ENCODE measurements around the gene SNX30. TPM values are rescaled to one million over a fixed set of nuclear protein-coding genes. Genes with fewer than 3 reads are reported as not detected.

Gene SNX30
- total and polyA plus RNA-seq, 2 experiments from 2014 or later: 8.5 to 26.7 TPM

- no peak for DNase-seq
- H3F3A ChIP-seq (ENCODE audit: insufficient read depth): peaks cover 27% of the 10 kb centered on the region
- no peak for TF ChIP-seq EZH2phosphoT487 (IDR thresholded peaks at IDR 0.05; ENCODE audit: insufficient read depth, low read depth)
- no peak for TF ChIP-seq EZH2 (IDR thresholded peaks at IDR 0.05; ENCODE audit: insufficient read depth, poor library complexity, severe bottlenecking)
- H3K9me3 ChIP-seq (ENCODE audit: low read depth): no peaks in the 10 kb centered on the region
- no peak overlapping the region for H3K4me3 ChIP-seq
- H2AFZ ChIP-seq: no peak overlapping the region
- H4K20me1 ChIP-seq (ENCODE audit: insufficient read depth): no peaks in the 10 kb centered on the region
- 77 to 79% methylated on average over 8 of the region's 8 CpGs for WGBS, 2 experiments (ENCODE audit: low coverage in 1 of 2, low lambda C conversion rate in 2 of 2, missing lambda C conversion rate in 2 of 2)
- no peaks in the 10 kb centered on the region for H3K9me2 ChIP-seq (ENCODE audit: insufficient read depth)
- H3K79me2 ChIP-seq (ENCODE audit: insufficient read depth): no peaks in the 10 kb centered on the region; the same call in 1 of the 2 replicates
- H3K4me2 ChIP-seq (ENCODE audit: unreplicated experiment): no peak overlapping the region
- in situ Hi-C loops (cut with MboI): no loop called here
- H3K27ac ChIP-seq: no peak overlapping the region
- H3K36me3 ChIP-seq (ENCODE audit: low read depth): peaks cover 15% of the 10 kb centered on the region
- peaks cover 19% of the 10 kb centered on the region for H3K4me1 ChIP-seq (ENCODE audit: insufficient read depth)
- H3K9ac ChIP-seq: no peak overlapping the region
- H3K27me3 ChIP-seq (replicated peaks; ENCODE audit: insufficient read depth): no peaks in the 10 kb centered on the region
Observed at GRCh38 chr9:112869041-112869529, 118.5 kb downstream of the SNX30 start.

- Histone ChIP-seq H3F3A (ENCODE audit: insufficient read depth) (peaks cover 32% of the 10 kb centered on the region), H3K4me3 (no peak overlapping the region), H4K20me1 (ENCODE audit: insufficient read depth) (no peaks in the 10 kb centered on the region), H3K4me2 (ENCODE audit: unreplicated experiment) (no peak overlapping the region), H3K9ac (no peak overlapping the region), H3K36me3 (ENCODE audit: low read depth) (peaks cover 19% of the 10 kb centered on the region), H3K27ac (no peak overlapping the region), H3K9me3 (ENCODE audit: low read depth) (no peaks in the 10 kb centered on the region), H2AFZ (no peak overlapping the region), H3K9me2 (ENCODE audit: insufficient read depth) (no peaks in the 10 kb centered on the region), H3K4me1 (ENCODE audit: insufficient read depth) (peaks cover 19% of the 10 kb centered on the region), H3K79me2 (ENCODE audit: insufficient read depth) (no peaks in the 10 kb centered on the region; the same call in 1 of the 2 replicates), H3K27me3 (replicated peaks; ENCODE audit: insufficient read depth) (no peaks in the 10 kb centered on the region)
- TF ChIP-seq EZH2phosphoT487 (IDR thresholded peaks at IDR 0.05; ENCODE audit: insufficient read depth, low read depth) (no peak), EZH2 (IDR thresholded peaks at IDR 0.05; ENCODE audit: insufficient read depth, poor library complexity, severe bottlenecking) (no peak)
- 94 to 99% methylated on average over 5 of the region's 5 CpGs for WGBS, 2 experiments (ENCODE audit: low coverage in 1 of 2, low lambda C conversion rate in 2 of 2, missing lambda C conversion rate in 2 of 2)
- in situ Hi-C loops (cut with MboI): no loop called here
- DNase-seq: no peak
Observed at GRCh38 chr9:112869917-112870316, 119.4 kb downstream of the SNX30 start.

GRCh38 chr9:112870556-112870955, 120.0 kb downstream of the SNX30 start:
- in situ Hi-C loops (cut with MboI): no loop called here
- no peak overlapping the region for H2AFZ ChIP-seq
- H3K36me3 ChIP-seq (ENCODE audit: low read depth): peaks cover 25% of the 10 kb centered on the region
- H3K4me2 ChIP-seq (ENCODE audit: unreplicated experiment): no peak overlapping the region
- no peak overlapping the region for H3K4me3 ChIP-seq
- H3K27me3 ChIP-seq (replicated peaks; ENCODE audit: insufficient read depth): no peaks in the 10 kb centered on the region
- 89 to 90% methylated on average over 6 of the region's 6 CpGs for WGBS, 2 experiments (ENCODE audit: low coverage in 1 of 2, low lambda C conversion rate in 2 of 2, missing lambda C conversion rate in 2 of 2)
- H3K9ac ChIP-seq: no peak overlapping the region
- H3F3A ChIP-seq (ENCODE audit: insufficient read depth): peaks cover 32% of the 10 kb centered on the region
- no peaks in the 10 kb centered on the region for H3K9me2 ChIP-seq (ENCODE audit: insufficient read depth)
- H4K20me1 ChIP-seq (ENCODE audit: insufficient read depth): no peaks in the 10 kb centered on the region
- H3K4me1 ChIP-seq (ENCODE audit: insufficient read depth): peaks cover 19% of the 10 kb centered on the region
- no peak for DNase-seq
- H3K79me2 ChIP-seq (ENCODE audit: insufficient read depth): no peaks in the 10 kb centered on the region; the same call in 1 of the 2 replicates
- TF ChIP-seq EZH2phosphoT487 (IDR thresholded peaks at IDR 0.05; ENCODE audit: insufficient read depth, low read depth) (no peak), EZH2 (IDR thresholded peaks at IDR 0.05; ENCODE audit: insufficient read depth, poor library complexity, severe bottlenecking) (no peak)
- H3K9me3 ChIP-seq (ENCODE audit: low read depth): no peaks in the 10 kb centered on the region
- no peak overlapping the region for H3K27ac ChIP-seq

GRCh38 chr9:112872019-112872418, 121.5 kb downstream of the SNX30 start:
- Histone ChIP-seq H3K27me3 (replicated peaks; ENCODE audit: insufficient read depth) (no peaks in the 10 kb centered on the region), H3K4me2 (ENCODE audit: unreplicated experiment) (no peak overlapping the region), H3K36me3 (ENCODE audit: low read depth) (peaks cover 32% of the 10 kb centered on the region), H3K9ac (no peak overlapping the region), H3K4me1 (ENCODE audit: insufficient read depth) (peaks cover 19% of the 10 kb centered on the region), H3F3A (ENCODE audit: insufficient read depth) (peaks cover 32% of the 10 kb centered on the region), H4K20me1 (ENCODE audit: insufficient read depth) (no peaks in the 10 kb centered on the region), H3K27ac (no peak overlapping the region), H3K79me2 (ENCODE audit: insufficient read depth) (no peaks in the 10 kb centered on the region; the same call in 1 of the 2 replicates), H3K4me3 (no peak overlapping the region), H3K9me2 (ENCODE audit: insufficient read depth) (no peaks in the 10 kb centered on the region), H2AFZ (no peak overlapping the region), H3K9me3 (ENCODE audit: low read depth) (no peaks in the 10 kb centered on the region)
- TF ChIP-seq EZH2 (IDR thresholded peaks at IDR 0.05; ENCODE audit: insufficient read depth, poor library complexity, severe bottlenecking) (no peak), EZH2phosphoT487 (IDR thresholded peaks at IDR 0.05; ENCODE audit: insufficient read depth, low read depth) (no peak)
- no peak for DNase-seq
- WGBS, 2 experiments (ENCODE audit: low coverage in 1 of 2, low lambda C conversion rate in 2 of 2, missing lambda C conversion rate in 2 of 2): 67 to 69% methylated on average over 4 of the region's 4 CpGs
- in situ Hi-C loops (cut with MboI): no loop called here
